H9 (cell line): Measurements from ENCODE around the gene PLEKHA1. TPM values are rescaled to one million over a fixed set of nuclear protein-coding genes. Genes with fewer than 3 reads are reported as not detected.

ENCODE experiments used
- DNase-seq: peaks from one replicate; pipeline ENCODE4 v3.0.0-alpha.2; 2017
- H2AFZ ChIP-seq: one replicate; pipeline ENCODE4 v1.6.1; 2013; ENCODE audit warnings: mild to moderate bottlenecking, low read length, control low read depth, moderate library complexity
- H2AK5ac ChIP-seq: 2 replicates; pipeline ENCODE4 v1.6.1; 2013; ENCODE audit warnings: low read length, control low read depth, mixed read lengths; ENCODE audit not compliant: insufficient read length
- H2BK120ac ChIP-seq: one replicate; pipeline ENCODE4 v1.6.1; 2013; ENCODE audit warnings: low read depth, mild to moderate bottlenecking, low read length, control low read depth, inconsistent platforms; ENCODE audit not compliant: poor library complexity, severe bottlenecking
- H2BK12ac ChIP-seq: 2 replicates; pipeline ENCODE4 v1.6.1; 2013; ENCODE audit warnings: low read length, control low read depth, mixed read lengths, low read depth; ENCODE audit not compliant: insufficient read length
- H2BK15ac ChIP-seq: 2 replicates; pipeline ENCODE4 v1.6.1; 2013; ENCODE audit warnings: low read depth, low read length, control low read depth
- H2BK20ac ChIP-seq: one replicate; pipeline ENCODE4 v1.6.1; 2013; ENCODE audit warnings: low read depth, mild to moderate bottlenecking, low read length, control low read depth, inconsistent platforms; ENCODE audit not compliant: poor library complexity, severe bottlenecking
- H2BK5ac ChIP-seq: 2 replicates; pipeline ENCODE4 v1.6.1; 2013; ENCODE audit warnings: low read length, control low read depth, mixed read lengths; ENCODE audit not compliant: insufficient read length
- H3K14ac ChIP-seq: 2 replicates; pipeline ENCODE4 v1.6.1; 2013; ENCODE audit warnings: low read length, control low read depth; ENCODE audit not compliant: insufficient read depth
- H3K18ac ChIP-seq: 2 replicates; pipeline ENCODE4 v1.6.1; 2013; ENCODE audit warnings: low read depth, mild to moderate bottlenecking, mixed read lengths, low read length, control low read depth; ENCODE audit not compliant: insufficient read length
- H3K23ac ChIP-seq: 2 replicates; pipeline ENCODE4 v1.6.1; 2013; ENCODE audit warnings: low read length, control low read depth, mixed read lengths, low read depth; ENCODE audit not compliant: insufficient read length
- H3K23me2 ChIP-seq: 2 replicates; pipeline ENCODE4 v1.6.1; 2013; ENCODE audit warnings: low read depth, mild to moderate bottlenecking, mixed read lengths, low read length, control low read depth; ENCODE audit not compliant: insufficient read length, poor library complexity, severe bottlenecking
- H3K27ac ChIP-seq: 2 replicates; pipeline ENCODE4 v1.5.1; 2013; ENCODE audit warnings: low read length, control low read depth, mixed read lengths, low read depth; ENCODE audit not compliant: insufficient read length
- H3K27me3 ChIP-seq: 2 replicates; pipeline ENCODE4 v1.6.1; 2013; ENCODE audit warnings: low read length, control low read depth, inconsistent platforms; ENCODE audit not compliant: insufficient read depth
- H3K4ac ChIP-seq: 2 replicates; pipeline ENCODE4 v1.6.1; 2013; ENCODE audit warnings: low read depth, mild to moderate bottlenecking, control low read depth, inconsistent platforms, low read length, moderate library complexity
- H3K4me1 ChIP-seq: 2 replicates; pipeline ENCODE4 v1.6.1; 2013; ENCODE audit warnings: low read length, control low read depth, inconsistent platforms; ENCODE audit not compliant: insufficient read depth
- H3K4me2 ChIP-seq: 2 replicates; pipeline ENCODE4 v1.6.1; 2013; ENCODE audit warnings: low read length, control low read depth, mixed read lengths; ENCODE audit not compliant: insufficient read length, insufficient read depth
- H3K56ac ChIP-seq: 2 replicates; pipeline ENCODE4 v1.6.1; 2013; ENCODE audit warnings: low read depth, mild to moderate bottlenecking, mixed read lengths, low read length, control low read depth; ENCODE audit not compliant: insufficient read length
- H3K79me1 ChIP-seq: 2 replicates; pipeline ENCODE4 v1.6.1; 2013; ENCODE audit warnings: low read depth, mild to moderate bottlenecking, moderate library complexity, low read length, control low read depth, inconsistent platforms; ENCODE audit not compliant: insufficient read depth, poor library complexity, severe bottlenecking
- H3K79me2 ChIP-seq: 2 replicates; pipeline ENCODE4 v1.6.1; 2013; ENCODE audit warnings: low read length, control low read depth, inconsistent platforms; ENCODE audit not compliant: insufficient read depth
- H3K9ac ChIP-seq: 2 replicates; pipeline ENCODE4 v1.6.1; 2013; ENCODE audit warnings: low read length, control low read depth, mixed read lengths; ENCODE audit not compliant: insufficient read length; ENCODE audit errors: extremely low read depth
- H3K9me3 ChIP-seq: one replicate; pipeline ENCODE4 v1.6.1; 2013; ENCODE audit warnings: low read depth, low read length, inconsistent platforms; ENCODE audit not compliant: control insufficient read depth
- H3T11ph ChIP-seq: one replicate; pipeline ENCODE4 v1.6.1; 2013; ENCODE audit warnings: mild to moderate bottlenecking, low read length, control low read depth, inconsistent platforms
- H4K20me1 ChIP-seq: one replicate; pipeline ENCODE4 v1.6.1; 2013; ENCODE audit not compliant: control insufficient read depth, insufficient read length, insufficient read depth
- H4K5ac ChIP-seq: 2 replicates; pipeline ENCODE4 v1.6.1; 2013; ENCODE audit warnings: low read depth, mild to moderate bottlenecking, mixed read lengths, low read length, control low read depth; ENCODE audit not compliant: insufficient read length
- H4K8ac ChIP-seq: replicated peaks from 2 replicates; pipeline ENCODE4 v1.6.1; 2013; ENCODE audit warnings: low read length, control low read depth, mixed read lengths, low read depth; ENCODE audit not compliant: insufficient read length
- H4K91ac ChIP-seq: 2 replicates; pipeline ENCODE4 v1.6.1; 2013; ENCODE audit warnings: low read depth, mild to moderate bottlenecking, moderate library complexity, mixed read lengths, low read length, control low read depth; ENCODE audit not compliant: insufficient read length
- H3K27ac Mint-ChIP-seq, 3 experiments: 2 replicates in 2 of 3; 3 replicates in 1 of 3; pipeline ENCODE4 v1.8.0; 2020 to 2021; ENCODE audit warnings: mixed read lengths in 3 of 3, mild to moderate bottlenecking in 1 of 3, moderate library complexity in 1 of 3
- H3K27me3 Mint-ChIP-seq: 2 replicates; pipeline ENCODE4 v1.8.0; 2021; ENCODE audit warnings: low read depth, mild to moderate bottlenecking, moderate library complexity, mixed read lengths
- H3K36me3 Mint-ChIP-seq, 3 experiments: 2 replicates in 2 of 3; 3 replicates in 1 of 3; pipeline ENCODE4 v1.8.0; 2020 to 2021; ENCODE audit warnings: low read depth in 3 of 3, mixed read lengths in 3 of 3; ENCODE audit not compliant: insufficient read depth in 1 of 3
- H3K4me1 Mint-ChIP-seq, 2 experiments: 2 replicates each; pipeline ENCODE4 v1.8.0; 2020; ENCODE audit warnings: mixed read lengths in 2 of 2
- H3K4me3 Mint-ChIP-seq, 2 experiments: 2 replicates in 1 of 2; 3 replicates in 1 of 2; pipeline ENCODE4 v1.8.0; 2020 to 2021; ENCODE audit warnings: mild to moderate bottlenecking in 2 of 2, mixed read lengths in 2 of 2, moderate library complexity in 1 of 2
- H3K9me3 Mint-ChIP-seq, 2 experiments: 2 replicates in 1 of 2; 3 replicates in 1 of 2; pipeline ENCODE4 v1.8.0; 2020; ENCODE audit warnings: mild to moderate bottlenecking in 2 of 2, mixed read lengths in 2 of 2, moderate library complexity in 1 of 2
- WGBS: extraction: QIAGEN DNeasy Blood & Tissue Kit; methylation state at CpG from one replicate; pipeline ENCODE4 v1.1.7; 2013; ENCODE audit warnings: missing lambda C conversion rate, low lambda C conversion rate, mixed read lengths; ENCODE audit not compliant: insufficient read length; ENCODE audit errors: extremely low coverage; 5-methylcytosine and 5-hydroxymethylcytosine counted together
- total RNA-seq: library from RNA; stranded (reverse); gene quantifications from 2 replicates; pipeline ENCODE4 v1.2.1, GENCODE V29; 2021
- TF ChIP-seq, protein P1 (sequence below): fragments of 200-600 bp; sonication (generic); conservative IDR thresholded peaks from 3 replicates; pipeline ENCODE4 v1.8.0; 2021; ENCODE audit warnings: antibody characterized with exemption, mild to moderate bottlenecking

PLEKHA1 gene
- total RNA-seq, 1 experiment from 2014 or later: 32.7 TPM

DNA sequence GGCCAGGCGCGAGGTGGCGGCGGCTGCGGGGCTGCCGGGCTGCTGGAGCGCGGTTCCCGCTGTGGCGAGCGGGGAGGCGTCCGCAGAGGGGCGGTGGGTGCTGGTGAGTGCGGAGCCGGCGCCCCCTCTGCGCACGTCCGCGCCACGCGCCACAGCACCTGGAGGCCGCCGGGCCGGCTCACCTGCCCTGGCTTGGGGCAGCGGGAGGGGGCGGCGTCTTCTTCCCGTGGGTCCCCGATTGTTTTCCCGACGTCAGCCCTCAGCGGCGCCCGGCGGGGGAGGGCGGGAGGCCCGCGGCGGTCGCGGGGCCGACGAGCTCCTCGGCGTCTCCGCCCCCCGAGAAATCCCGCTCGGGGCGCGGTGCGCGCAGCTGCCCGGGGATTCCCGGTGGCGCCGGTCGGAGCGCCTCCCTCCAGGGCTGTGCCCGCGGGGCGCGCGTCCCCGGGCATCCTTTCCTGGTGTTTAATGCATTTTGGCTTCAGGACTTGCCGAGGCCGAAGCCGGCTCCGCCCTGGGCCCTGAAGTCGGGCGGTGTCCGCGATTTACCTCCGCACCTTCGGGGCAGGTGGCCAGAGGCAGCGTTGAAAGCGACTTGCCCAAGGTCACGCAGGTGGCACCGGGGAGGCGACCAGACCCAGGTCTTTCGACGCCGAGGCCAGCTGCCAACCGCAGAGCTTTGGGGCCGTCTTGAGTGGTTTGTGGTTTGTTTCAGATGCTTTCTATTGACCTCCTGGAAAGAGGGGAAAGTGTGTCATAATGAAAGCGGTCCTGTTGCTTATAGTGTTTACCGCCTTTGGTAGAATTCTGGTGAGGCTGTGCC, 561 bp downstream of the PLEKHA1 start:
- H4K91ac ChIP-seq: no peak overlapping the region
- H2BK20ac ChIP-seq: no peak overlapping the region
- H3K4me1 ChIP-seq: no peaks in the 10 kb centered on the region
- TF ChIP-seq, protein P1, sequence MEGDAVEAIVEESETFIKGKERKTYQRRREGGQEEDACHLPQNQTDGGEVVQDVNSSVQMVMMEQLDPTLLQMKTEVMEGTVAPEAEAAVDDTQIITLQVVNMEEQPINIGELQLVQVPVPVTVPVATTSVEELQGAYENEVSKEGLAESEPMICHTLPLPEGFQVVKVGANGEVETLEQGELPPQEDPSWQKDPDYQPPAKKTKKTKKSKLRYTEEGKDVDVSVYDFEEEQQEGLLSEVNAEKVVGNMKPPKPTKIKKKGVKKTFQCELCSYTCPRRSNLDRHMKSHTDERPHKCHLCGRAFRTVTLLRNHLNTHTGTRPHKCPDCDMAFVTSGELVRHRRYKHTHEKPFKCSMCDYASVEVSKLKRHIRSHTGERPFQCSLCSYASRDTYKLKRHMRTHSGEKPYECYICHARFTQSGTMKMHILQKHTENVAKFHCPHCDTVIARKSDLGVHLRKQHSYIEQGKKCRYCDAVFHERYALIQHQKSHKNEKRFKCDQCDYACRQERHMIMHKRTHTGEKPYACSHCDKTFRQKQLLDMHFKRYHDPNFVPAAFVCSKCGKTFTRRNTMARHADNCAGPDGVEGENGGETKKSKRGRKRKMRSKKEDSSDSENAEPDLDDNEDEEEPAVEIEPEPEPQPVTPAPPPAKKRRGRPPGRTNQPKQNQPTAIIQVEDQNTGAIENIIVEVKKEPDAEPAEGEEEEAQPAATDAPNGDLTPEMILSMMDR: no peak
- H2BK15ac ChIP-seq: no peak overlapping the region
- H3K27me3 ChIP-seq: no peaks in the 10 kb centered on the region; the same call in 1 of the 2 replicates
- peak overlapping the region; percentile 75 to 96 (median 83); a peak in 4 of 7 replicates for H3K27ac Mint-ChIP-seq
- H4K20me1 ChIP-seq: no peaks in the 10 kb centered on the region
- H3K4me1 Mint-ChIP-seq: peaks cover 25 to 26% of the 10 kb centered on the region in 2 experiments
- H2BK5ac ChIP-seq: no peak overlapping the region
- no peak overlapping the region for H3K27ac ChIP-seq
- peak; percentile 60 for DNase-seq
- peak overlapping the region; percentile 85 to 92 for H3K4me3 Mint-ChIP-seq
- H3K23me2 ChIP-seq: peaks cover 12% of the 10 kb centered on the region
- H3K14ac ChIP-seq: no peak overlapping the region
- H2BK12ac ChIP-seq: no peak overlapping the region
- H3K27me3 Mint-ChIP-seq: peaks cover 31% of the 10 kb centered on the region
- no peak overlapping the region for H2AK5ac ChIP-seq
- H3K9me3 Mint-ChIP-seq: no peaks in the 10 kb centered on the region; a peak in 2 of 5 replicates
- H3K18ac ChIP-seq: no peak overlapping the region
- H4K8ac ChIP-seq: no peak overlapping the region
- no peak overlapping the region for H2BK120ac ChIP-seq
- H3K4ac ChIP-seq: no peak overlapping the region
- H3T11ph ChIP-seq: no peak overlapping the region
- H3K79me1 ChIP-seq: peaks cover 5% of the 10 kb centered on the region
- no peaks in the 10 kb centered on the region for H3K9me3 ChIP-seq
- peaks cover 4 to 10% (median 5%) of the 10 kb centered on the region in 3 experiments; a peak in 5 of 7 replicates for H3K36me3 Mint-ChIP-seq
- H3K9ac ChIP-seq: peak overlapping the region; percentile 8
- H4K5ac ChIP-seq: no peak overlapping the region
- peak overlapping the region; percentile 50 for H3K4me2 ChIP-seq
- no peak overlapping the region for H3K56ac ChIP-seq
- WGBS: no CpG with 5 or more reads among the region's 89 CpGs
- no peaks in the 10 kb centered on the region; the same call in 1 of the 2 replicates for H3K79me2 ChIP-seq
- no peak overlapping the region for H2AFZ ChIP-seq
- H3K23ac ChIP-seq: no peak overlapping the region
